HCT116 (cell line): ENCODE measurements around the gene ARHGAP42.

Experiments used
- CBX3 ChIP-seq: IDR thresholded peaks from 2 replicates; pipeline ENCODE4 v1.6.1; 2012; ENCODE audit warnings: low read depth
- EZH2 ChIP-seq: fragments of 200-600 bp; sonication (generic); IDR thresholded peaks from 2 replicates; pipeline ENCODE4 v1.6.1; 2017; ENCODE audit warnings: antibody characterized with exemption, mixed run types
- POLR2A ChIP-seq: IDR thresholded peaks from 2 replicates; pipeline ENCODE4 v1.7.0; 2011; ENCODE audit warnings: borderline replicate concordance; ENCODE audit not compliant: insufficient read depth, insufficient read length; ENCODE audit errors: extremely low read depth
- POLR2AphosphoS5 ChIP-seq: IDR thresholded peaks from 2 replicates; pipeline ENCODE4 v1.6.1; 2011; ENCODE audit warnings: mild to moderate bottlenecking, low read depth, low read length, moderate library complexity
- RAD21 ChIP-seq: IDR thresholded peaks from 2 replicates; pipeline ENCODE4 v1.6.1; 2012; ENCODE audit warnings: low read depth, mild to moderate bottlenecking
- SIN3A ChIP-seq: IDR thresholded peaks from 2 replicates; pipeline ENCODE4 v1.6.1; 2012; ENCODE audit warnings: low read depth
- SRF ChIP-seq: IDR thresholded peaks from 2 replicates; pipeline ENCODE4 v1.6.1; 2012; ENCODE audit warnings: low read depth
- ZNF274 ChIP-seq: fragments of 200-500 bp; sonication (Bioruptor generic); IDR thresholded peaks from 2 replicates; pipeline ENCODE4 v1.6.1; 2014; ENCODE audit warnings: mild to moderate bottlenecking, low read depth, low read length, inconsistent platforms
- TF ChIP-seq, protein P1 (sequence below): IDR thresholded peaks from 2 replicates; pipeline ENCODE4 v1.6.1; 2011; ENCODE audit warnings: mild to moderate bottlenecking, low read length, moderate library complexity; ENCODE audit not compliant: insufficient replicate concordance; ENCODE audit errors: extremely low read depth
- TF ChIP-seq, protein P2 (sequence below), 3 experiments: fragments of 200-600 bp in 1 of 3; sonication (generic) in 1 of 3; IDR thresholded peaks in 2 of 3; conservative IDR thresholded peaks in 1 of 3; 2 replicates each; pipeline ENCODE4 v1.5.1; 2012 to 2017; ENCODE audit warnings: low read depth in 2 of 3, low read length in 2 of 3, antibody characterized with exemption in 1 of 3, borderline replicate concordance in 1 of 3, control low read depth in 1 of 3, mild to moderate bottlenecking in 1 of 3, mixed read lengths in 1 of 3, mixed run types in 1 of 3, moderate library complexity in 1 of 3; ENCODE audit not compliant: insufficient read depth in 1 of 3
- TF ChIP-seq, protein P3 (sequence below): IDR thresholded peaks from 2 replicates; pipeline ENCODE4 v1.6.1; 2012
- TF ChIP-seq, protein P4 (sequence below): IDR thresholded peaks from 2 replicates; pipeline ENCODE4 v1.6.1; 2012; ENCODE audit warnings: low read depth

DNA sequence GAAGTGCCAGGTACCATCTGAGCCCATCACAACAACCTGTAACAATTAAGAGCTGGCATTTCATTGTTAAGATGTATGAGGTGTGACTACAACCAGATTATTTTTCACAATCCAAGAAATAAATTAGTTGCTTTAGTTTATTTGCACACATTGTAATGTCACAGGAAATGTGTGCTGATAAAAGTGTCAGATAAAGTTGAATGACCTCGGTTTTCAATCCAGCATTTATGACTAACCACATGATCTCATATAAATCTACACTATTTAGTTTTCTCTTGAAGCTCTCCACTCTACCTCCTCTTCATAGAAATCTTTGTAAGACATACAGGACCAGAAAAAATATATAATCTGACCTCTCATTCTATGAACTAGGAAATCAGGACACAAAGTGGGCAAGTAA lies 276.3 kb downstream of the ARHGAP42 start:
- TF ChIP-seq, protein P1, sequence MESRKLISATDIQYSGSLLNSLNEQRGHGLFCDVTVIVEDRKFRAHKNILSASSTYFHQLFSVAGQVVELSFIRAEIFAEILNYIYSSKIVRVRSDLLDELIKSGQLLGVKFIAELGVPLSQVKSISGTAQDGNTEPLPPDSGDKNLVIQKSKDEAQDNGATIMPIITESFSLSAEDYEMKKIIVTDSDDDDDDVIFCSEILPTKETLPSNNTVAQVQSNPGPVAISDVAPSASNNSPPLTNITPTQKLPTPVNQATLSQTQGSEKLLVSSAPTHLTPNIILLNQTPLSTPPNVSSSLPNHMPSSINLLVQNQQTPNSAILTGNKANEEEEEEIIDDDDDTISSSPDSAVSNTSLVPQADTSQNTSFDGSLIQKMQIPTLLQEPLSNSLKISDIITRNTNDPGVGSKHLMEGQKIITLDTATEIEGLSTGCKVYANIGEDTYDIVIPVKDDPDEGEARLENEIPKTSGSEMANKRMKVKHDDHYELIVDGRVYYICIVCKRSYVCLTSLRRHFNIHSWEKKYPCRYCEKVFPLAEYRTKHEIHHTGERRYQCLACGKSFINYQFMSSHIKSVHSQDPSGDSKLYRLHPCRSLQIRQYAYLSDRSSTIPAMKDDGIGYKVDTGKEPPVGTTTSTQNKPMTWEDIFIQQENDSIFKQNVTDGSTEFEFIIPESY = no peak
- TF ChIP-seq POLR2A (no peak), POLR2AphosphoS5 (no peak), SIN3A (no peak), EZH2 (no peak), CBX3 (no peak), RAD21 (no peak), ZNF274 (no peak), SRF (no peak)
- TF ChIP-seq, protein P2, sequence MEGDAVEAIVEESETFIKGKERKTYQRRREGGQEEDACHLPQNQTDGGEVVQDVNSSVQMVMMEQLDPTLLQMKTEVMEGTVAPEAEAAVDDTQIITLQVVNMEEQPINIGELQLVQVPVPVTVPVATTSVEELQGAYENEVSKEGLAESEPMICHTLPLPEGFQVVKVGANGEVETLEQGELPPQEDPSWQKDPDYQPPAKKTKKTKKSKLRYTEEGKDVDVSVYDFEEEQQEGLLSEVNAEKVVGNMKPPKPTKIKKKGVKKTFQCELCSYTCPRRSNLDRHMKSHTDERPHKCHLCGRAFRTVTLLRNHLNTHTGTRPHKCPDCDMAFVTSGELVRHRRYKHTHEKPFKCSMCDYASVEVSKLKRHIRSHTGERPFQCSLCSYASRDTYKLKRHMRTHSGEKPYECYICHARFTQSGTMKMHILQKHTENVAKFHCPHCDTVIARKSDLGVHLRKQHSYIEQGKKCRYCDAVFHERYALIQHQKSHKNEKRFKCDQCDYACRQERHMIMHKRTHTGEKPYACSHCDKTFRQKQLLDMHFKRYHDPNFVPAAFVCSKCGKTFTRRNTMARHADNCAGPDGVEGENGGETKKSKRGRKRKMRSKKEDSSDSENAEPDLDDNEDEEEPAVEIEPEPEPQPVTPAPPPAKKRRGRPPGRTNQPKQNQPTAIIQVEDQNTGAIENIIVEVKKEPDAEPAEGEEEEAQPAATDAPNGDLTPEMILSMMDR (IDR thresholded peaks at IDR 0.05 in 2 of 3, conservative IDR thresholded peaks at IDR 0.05 in 1 of 3; ENCODE audit: borderline replicate concordance in 1 of 3, insufficient read depth in 1 of 3, low read depth in 2 of 3, low read length in 2 of 3) = no peak
- TF ChIP-seq, protein P3, sequence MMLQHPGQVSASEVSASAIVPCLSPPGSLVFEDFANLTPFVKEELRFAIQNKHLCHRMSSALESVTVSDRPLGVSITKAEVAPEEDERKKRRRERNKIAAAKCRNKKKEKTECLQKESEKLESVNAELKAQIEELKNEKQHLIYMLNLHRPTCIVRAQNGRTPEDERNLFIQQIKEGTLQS = no peak
- TF ChIP-seq, protein P4, sequence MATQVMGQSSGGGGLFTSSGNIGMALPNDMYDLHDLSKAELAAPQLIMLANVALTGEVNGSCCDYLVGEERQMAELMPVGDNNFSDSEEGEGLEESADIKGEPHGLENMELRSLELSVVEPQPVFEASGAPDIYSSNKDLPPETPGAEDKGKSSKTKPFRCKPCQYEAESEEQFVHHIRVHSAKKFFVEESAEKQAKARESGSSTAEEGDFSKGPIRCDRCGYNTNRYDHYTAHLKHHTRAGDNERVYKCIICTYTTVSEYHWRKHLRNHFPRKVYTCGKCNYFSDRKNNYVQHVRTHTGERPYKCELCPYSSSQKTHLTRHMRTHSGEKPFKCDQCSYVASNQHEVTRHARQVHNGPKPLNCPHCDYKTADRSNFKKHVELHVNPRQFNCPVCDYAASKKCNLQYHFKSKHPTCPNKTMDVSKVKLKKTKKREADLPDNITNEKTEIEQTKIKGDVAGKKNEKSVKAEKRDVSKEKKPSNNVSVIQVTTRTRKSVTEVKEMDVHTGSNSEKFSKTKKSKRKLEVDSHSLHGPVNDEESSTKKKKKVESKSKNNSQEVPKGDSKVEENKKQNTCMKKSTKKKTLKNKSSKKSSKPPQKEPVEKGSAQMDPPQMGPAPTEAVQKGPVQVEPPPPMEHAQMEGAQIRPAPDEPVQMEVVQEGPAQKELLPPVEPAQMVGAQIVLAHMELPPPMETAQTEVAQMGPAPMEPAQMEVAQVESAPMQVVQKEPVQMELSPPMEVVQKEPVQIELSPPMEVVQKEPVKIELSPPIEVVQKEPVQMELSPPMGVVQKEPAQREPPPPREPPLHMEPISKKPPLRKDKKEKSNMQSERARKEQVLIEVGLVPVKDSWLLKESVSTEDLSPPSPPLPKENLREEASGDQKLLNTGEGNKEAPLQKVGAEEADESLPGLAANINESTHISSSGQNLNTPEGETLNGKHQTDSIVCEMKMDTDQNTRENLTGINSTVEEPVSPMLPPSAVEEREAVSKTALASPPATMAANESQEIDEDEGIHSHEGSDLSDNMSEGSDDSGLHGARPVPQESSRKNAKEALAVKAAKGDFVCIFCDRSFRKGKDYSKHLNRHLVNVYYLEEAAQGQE = no peak
